Spleen (tissue), 11 donors: Measurements from ENCODE around the gene BNIPL. TPM values are rescaled to one million over a fixed set of nuclear protein-coding genes. Genes with fewer than 3 reads are reported as not detected.

Experiments used
- DNase-seq: peaks from one replicate; pipeline ENCODE4 v3.0.0-alpha.2; 2020
- H3K27ac ChIP-seq, 8 donors: fragments of 200-600 bp; sonication (generic) in 7 of 8; 1 replicate in 4 of 8; 2 replicates in 4 of 8; pipeline versions ENCODE4 v1.5.0 to v1.8.0; 2016 to 2021; ENCODE audit warnings: inconsistent platforms in 4 of 8, mild to moderate bottlenecking in 4 of 8, moderate library complexity in 1 of 8
- H3K27me3 ChIP-seq, 7 donors: fragments of 200-600 bp; sonication (generic) in 6 of 7; replicated peaks in 1 of 7; 1 replicate in 4 of 7; 2 replicates in 3 of 7; pipeline versions ENCODE4 v1.5.0 to v1.8.0; 2016 to 2021; ENCODE audit warnings: inconsistent platforms in 3 of 7, mild to moderate bottlenecking in 1 of 7
- H3K36me3 ChIP-seq, 6 donors: fragments of 200-600 bp; sonication (generic) in 5 of 6; 1 replicate in 4 of 6; 2 replicates in 2 of 6; pipeline versions ENCODE4 v1.5.0 to v1.8.0; 2016 to 2021; ENCODE audit warnings: inconsistent platforms in 2 of 6
- H3K4me1 ChIP-seq, 6 donors: fragments of 200-600 bp; sonication (generic) in 5 of 6; 1 replicate in 3 of 6; 2 replicates in 3 of 6; pipeline versions ENCODE4 v1.5.0 to v1.8.0; 2016 to 2021; ENCODE audit warnings: inconsistent platforms in 3 of 6
- H3K4me3 ChIP-seq, 8 donors: fragments of 200-600 bp; sonication (generic) in 7 of 8; 1 replicate in 4 of 8; 2 replicates in 4 of 8; pipeline versions ENCODE4 v1.5.0 to v1.8.0; 2016 to 2021; ENCODE audit warnings: inconsistent platforms in 4 of 8, mild to moderate bottlenecking in 4 of 8, moderate library complexity in 2 of 8
- H3K9me3 ChIP-seq, 8 donors: fragments of 200-600 bp; sonication (generic) in 7 of 8; 1 replicate in 4 of 8; 2 replicates in 4 of 8; pipeline versions ENCODE4 v1.5.0 to v1.8.0; 2016 to 2021; ENCODE audit warnings: inconsistent platforms in 4 of 8
- CTCF ChIP-seq, 11 experiments: fragments of 200-600 bp in 7 of 11; fragments of 450-650 bp in 4 of 11; sonication (generic) in 4 of 11; IDR thresholded peaks in 8 of 11; conservative IDR thresholded peaks in 3 of 11; 1 replicate in 7 of 11; 2 replicates in 4 of 11; pipeline versions ENCODE4 v1.4.0 to v1.8.0; 2016 to 2021; ENCODE audit warnings: antibody characterized with exemption in 11 of 11, inconsistent platforms in 4 of 11, mild to moderate bottlenecking in 1 of 11
- POLR2A ChIP-seq, 3 donors: fragments of 450-650 bp; IDR thresholded peaks; one replicate each; pipeline ENCODE4 v1.5.1; 2017; ENCODE audit warnings: antibody characterized with exemption in 3 of 3, mild to moderate bottlenecking in 1 of 3
- POLR2AphosphoS5 ChIP-seq, 3 donors: sonication (generic); formaldehyde crosslinking; IDR thresholded peaks; one replicate each; pipeline ENCODE4 v1.5.1; 2017; ENCODE audit warnings: antibody characterized with exemption in 3 of 3
- WGBS, 5 donors: extraction: QIAGEN DNeasy Blood & Tissue Kit in 3 of 5; methylation state at CpG; one replicate each; pipeline versions ENCODE4 v1.1.5 to v1.1.7; 2013 to 2018; 5-methylcytosine and 5-hydroxymethylcytosine counted together
- intact Hi-C: fragments of 100-400 bp; cut with DNase I; formaldehyde crosslinking; loops from one replicate; pipeline ENCODE4 v1.15.0; 2023; ENCODE audit warnings: low total_unique reads
- polyA plus RNA-seq, 3 donors: library from polyadenylated mRNA; stranded (reverse); fragments of 200-250 nt; gene quantifications; one replicate each; pipeline ENCODE4 v1.2.1, GENCODE V29; 2013
- total RNA-seq, 7 donors: library from RNA; depleted of rRNA in 3 of 7; stranded (reverse); fragments of >200 nt in 3 of 7; fragmentation: NEBNext Ultra II Directional in 4 of 7; extraction: Animal tissue kit (Norgen Biotek cat#: 25700) in 4 of 7; gene quantifications; one replicate each; pipeline versions ENCODE4 v1.1.0 to v1.2.1, GENCODE V29; 2016 to 2021
- donor health status: healthy with polysubstance abuse.
- donor health status: DM: no; HTN: no; CAD: no; lungs with moderate emphysema.
- donor health status: DM: no; HTN: no; CAD: no.
- donor health status: Bipolar disorder and iron deficiency.
- donor health status: healthy.
- donor health status: DM: no; HTN: no; CAD: no.
- donor health status: DM: yes; HTN: yes; CAD: no.

The BNIPL gene
- total and polyA plus RNA-seq, 10 donors, result 0.33 to 1.4 (median 0.72) TPM

GRCh38 chr1:151055581-151055980 lies 19.2 kb downstream of the BNIPL start:
- no peak for DNase-seq
- Histone ChIP-seq H3K36me3 (peaks cover 15 to 68% (median 51%) of the 10 kb centered on the region in 6 donors), H3K27me3 (no peaks in the 10 kb centered on the region), H3K9me3 (no peaks in the 10 kb centered on the region), H3K4me3 (peak overlapping the region in 7 of 8 donors; percentile 70 to 93 (median 86)), H3K27ac (peak overlapping the region; percentile 76 to 99 (median 96)), H3K4me1 (peaks cover 26 to 88% (median 60%) of the 10 kb centered on the region in 6 donors)
- intact Hi-C loops, result no loop called here
- WGBS, 5 donors, result 38 to 92% (median 46%) methylated on average over 1 to 2 of the region's 2 CpGs
- TF ChIP-seq CTCF (IDR thresholded peaks at IDR 0.05 in 8 of 11, conservative IDR thresholded peaks at IDR 0.05 in 3 of 11), result no peak
- no peak for TF ChIP-seq POLR2A (IDR thresholded peaks at IDR 0.05)
- no peak for TF ChIP-seq POLR2AphosphoS5 (IDR thresholded peaks at IDR 0.05)

- H3K27ac ChIP-seq, result peak overlapping the region; percentile 76 to 99 (median 96)
- no peaks in the 10 kb centered on the region for H3K27me3 ChIP-seq
- H3K9me3 ChIP-seq, result no peaks in the 10 kb centered on the region
- peak overlapping the region; percentile 24 to 93 (median 82) for H3K4me3 ChIP-seq
- WGBS, 5 donors, result 11 to 21% (median 18%) methylated on average over 2 of the region's 2 CpGs
- H3K36me3 ChIP-seq, result peaks cover 15 to 62% (median 50%) of the 10 kb centered on the region in 6 donors
- DNase-seq, result no peak
- intact Hi-C loops, result no loop called here
- H3K4me1 ChIP-seq, result peaks cover 26 to 88% (median 61%) of the 10 kb centered on the region in 6 donors
- TF ChIP-seq CTCF (IDR thresholded peaks at IDR 0.05 in 8 of 11, conservative IDR thresholded peaks at IDR 0.05 in 3 of 11), result no peak
- no peak for TF ChIP-seq POLR2A (IDR thresholded peaks at IDR 0.05)
- peak in 1 of 3 donors; percentile 53 for TF ChIP-seq POLR2AphosphoS5 (IDR thresholded peaks at IDR 0.05)
Measured at GRCh38 chr1:151056149-151056548, 19.8 kb downstream of the BNIPL start.

GRCh38 chr1:151058692-151059091 lies 22.3 kb downstream of the BNIPL start:
- 0 to 2% (median 0%) methylated on average over 10 of the region's 10 CpGs for WGBS, 5 donors
- Histone ChIP-seq H3K27ac (peak overlapping the region; percentile 94 to 99 (median 96)), H3K27me3 (no peaks in the 10 kb centered on the region), H3K36me3 (peaks cover 4 to 36% (median 25%) of the 10 kb centered on the region in 6 donors), H3K4me1 (peaks cover 26 to 64% (median 54%) of the 10 kb centered on the region in 6 donors), H3K4me3 (peak overlapping the region; percentile 70 to 93 (median 86)), H3K9me3 (no peaks in the 10 kb centered on the region)
- peak; percentile 81 for DNase-seq
- no peak for TF ChIP-seq CTCF (IDR thresholded peaks at IDR 0.05 in 8 of 11, conservative IDR thresholded peaks at IDR 0.05 in 3 of 11)
- TF ChIP-seq POLR2A (IDR thresholded peaks at IDR 0.05), result no peak
- TF ChIP-seq POLR2AphosphoS5 (IDR thresholded peaks at IDR 0.05), result no peak
- intact Hi-C loops, result no loop called here

GRCh38 chr1:151059109-151060006 lies 23.0 kb downstream of the BNIPL start, which contains the start of gene CDC42SE1:
Gene CDC42SE1 (minus strand): TSS chr1:151059622. CDS start chr1:151055730, 3,892 bp downstream.
- H3K4me1 ChIP-seq, result peaks cover 26 to 58% (median 52%) of the 10 kb centered on the region in 6 donors
- WGBS, 5 donors, result 0 to 1% (median 0%) methylated on average over 38 to 58 of the region's 58 CpGs

More at GRCh38 chr1:151059109-151060006, 23.0 kb downstream of the BNIPL start, which contains the start of gene CDC42SE1:
- Histone ChIP-seq H3K9me3 (no peaks in the 10 kb centered on the region), H3K4me3 (peak within 1 kb of the TSS; percentile 70 to 93 (median 86)), H3K27me3 (no peaks in the 10 kb centered on the region), H3K27ac (peak within 1 kb of the TSS; percentile 94 to 99 (median 96)), H3K36me3 (peaks cover 1 to 30% (median 18%) of the 10 kb centered on the region in 6 donors)
- peak; percentile 98 for DNase-seq
- TF ChIP-seq POLR2AphosphoS5 (IDR thresholded peaks at IDR 0.05) (peak; percentile 98 to 99 (median 98)), POLR2A (IDR thresholded peaks at IDR 0.05) (peak; percentile 40 to 81 (median 75)), CTCF (IDR thresholded peaks at IDR 0.05 in 8 of 11, conservative IDR thresholded peaks at IDR 0.05 in 3 of 11) (peak; percentile 83 to 98 (median 95))
- intact Hi-C loops, result no loop called here
